ENCODE data around the gene DMWD. TPM values are rescaled to one million over a fixed set of nuclear protein-coding genes. Genes with fewer than 3 reads are reported as not detected.

The DMWD gene
- total RNA-seq, 4 donors from 2014 or later = 26.8 to 72.9 (median 54.8) TPM

DNA sequence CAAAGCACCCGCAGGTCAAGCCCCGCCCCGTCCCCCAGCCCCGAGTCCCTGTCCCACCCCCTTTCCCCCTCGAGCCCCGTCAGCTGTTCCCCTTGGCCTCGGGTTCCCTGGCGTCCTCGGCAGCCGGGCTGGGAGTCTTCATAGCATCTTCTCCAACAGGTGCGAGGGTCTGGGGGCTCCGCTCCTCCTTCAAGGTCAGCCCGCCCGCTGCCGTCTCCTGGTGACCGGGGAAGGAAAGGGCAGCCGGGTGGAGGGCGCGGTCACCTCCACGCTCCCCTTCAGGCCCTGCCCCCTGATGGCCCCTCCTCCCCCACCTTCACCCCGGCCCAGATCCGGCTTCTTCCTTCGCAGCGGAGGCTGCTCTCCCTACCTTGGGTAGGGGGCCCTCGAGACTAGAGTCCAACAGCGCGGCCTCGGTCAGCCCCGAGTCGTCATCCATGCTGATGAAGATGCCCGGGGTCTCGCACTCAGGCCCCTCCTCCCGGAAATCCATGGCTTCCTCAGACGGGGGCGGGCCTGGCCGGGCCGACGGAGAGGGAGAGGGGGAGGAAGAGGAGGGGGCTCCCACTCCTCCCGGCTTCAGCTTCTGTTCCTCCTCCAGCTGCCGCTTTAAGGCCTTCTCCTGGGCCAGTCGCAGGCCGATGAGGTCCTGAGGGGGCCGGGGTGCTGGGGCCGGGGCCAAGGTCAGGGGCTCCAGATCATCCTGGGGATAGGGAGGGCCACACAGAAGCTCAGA lies 23.0 kb upstream of the DMWD start:
- Histone ChIP-seq H3K4me3 (peak overlapping the region in 2 of 4 donors; percentile 27 to 40), H3K4me1 (peaks cover 0 to 16% (median 4%) of the 10 kb centered on the region in 4 donors), H3K9me3 (no peaks in the 10 kb centered on the region), H3K27ac (no peak overlapping the region), H3K36me3 (peaks cover 0 to 6% (median 0%) of the 10 kb centered on the region in 4 donors), H3K27me3 (no peaks in the 10 kb centered on the region)
- in situ Hi-C loops (cut with MboI; ENCODE audit: low pct_ligation_motif_present in 1 of 4, low pct_unique_long_range_greater_than_20kb in 1 of 4, low sequenced_read_pairs in 3 of 4) = no loop called here
- no peak for TF ChIP-seq POLR2AphosphoS5 (IDR thresholded peaks at IDR 0.05)
- no peak for TF ChIP-seq POLR2A (IDR thresholded peaks at IDR 0.05)
- TF ChIP-seq, protein P1, sequence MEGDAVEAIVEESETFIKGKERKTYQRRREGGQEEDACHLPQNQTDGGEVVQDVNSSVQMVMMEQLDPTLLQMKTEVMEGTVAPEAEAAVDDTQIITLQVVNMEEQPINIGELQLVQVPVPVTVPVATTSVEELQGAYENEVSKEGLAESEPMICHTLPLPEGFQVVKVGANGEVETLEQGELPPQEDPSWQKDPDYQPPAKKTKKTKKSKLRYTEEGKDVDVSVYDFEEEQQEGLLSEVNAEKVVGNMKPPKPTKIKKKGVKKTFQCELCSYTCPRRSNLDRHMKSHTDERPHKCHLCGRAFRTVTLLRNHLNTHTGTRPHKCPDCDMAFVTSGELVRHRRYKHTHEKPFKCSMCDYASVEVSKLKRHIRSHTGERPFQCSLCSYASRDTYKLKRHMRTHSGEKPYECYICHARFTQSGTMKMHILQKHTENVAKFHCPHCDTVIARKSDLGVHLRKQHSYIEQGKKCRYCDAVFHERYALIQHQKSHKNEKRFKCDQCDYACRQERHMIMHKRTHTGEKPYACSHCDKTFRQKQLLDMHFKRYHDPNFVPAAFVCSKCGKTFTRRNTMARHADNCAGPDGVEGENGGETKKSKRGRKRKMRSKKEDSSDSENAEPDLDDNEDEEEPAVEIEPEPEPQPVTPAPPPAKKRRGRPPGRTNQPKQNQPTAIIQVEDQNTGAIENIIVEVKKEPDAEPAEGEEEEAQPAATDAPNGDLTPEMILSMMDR (IDR thresholded peaks at IDR 0.05) = no peak
- no peak for TF ChIP-seq EP300 (IDR thresholded peaks at IDR 0.05; ENCODE audit: low read depth)
- no peak for DNase-seq
- WGBS, 2 donors (ENCODE audit: low coverage in 1 of 2) = 52 to 60% methylated on average over 1 to 43 of the region's 44 CpGs
- intact Hi-C loops (cut with DNase I; ENCODE audit: low total_unique reads) = no loop called here

DNA sequence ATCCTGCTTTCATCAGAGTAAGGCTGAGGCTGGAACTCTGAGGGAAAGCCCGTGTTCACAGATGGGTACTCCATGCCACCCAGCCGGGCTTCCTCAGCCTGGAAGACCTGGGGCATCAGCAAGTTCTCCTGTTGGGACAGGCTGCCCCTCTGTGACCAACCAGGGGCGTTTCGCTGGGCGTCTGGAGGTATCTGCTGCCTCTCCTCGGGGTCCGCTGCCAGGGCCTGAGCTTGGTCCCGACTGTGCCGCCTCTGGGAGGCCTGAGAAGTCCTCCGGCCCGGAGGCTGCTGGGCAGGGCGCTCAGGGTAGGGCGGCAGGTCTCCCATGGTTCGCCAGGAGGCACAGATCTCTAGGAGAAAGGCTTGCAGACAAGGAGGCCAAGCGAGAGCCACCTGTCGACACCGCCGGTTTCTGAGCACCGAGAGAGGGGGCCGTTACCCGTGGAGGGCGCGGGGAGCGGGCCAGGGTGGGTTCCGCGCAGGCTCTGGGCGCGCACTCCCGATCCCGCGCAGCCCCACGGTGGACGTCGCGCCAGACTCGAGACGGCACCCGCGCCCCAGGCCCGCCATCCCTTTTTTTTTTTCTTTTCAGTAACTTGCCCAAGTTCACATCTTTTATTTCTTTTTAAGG lies 22.3 kb upstream of the DMWD start, which contains the start of gene RSPH6A:
Gene RSPH6A (minus strand): TSS at position 458 of the 630 bp plus-strand sequence. CDS start 132 bp downstream, at position 326.
- Histone ChIP-seq H3K27me3 (no peaks in the 10 kb centered on the region), H3K27ac (no peak within 1 kb of the TSS), H3K36me3 (peaks cover 0 to 6% (median 0%) of the 10 kb centered on the region in 4 donors), H3K4me1 (peaks cover 0 to 16% (median 4%) of the 10 kb centered on the region in 4 donors), H3K9me3 (no peaks in the 10 kb centered on the region), H3K4me3 (peak within 1 kb of the TSS in 2 of 4 donors; percentile 27 to 40)
- in situ Hi-C loops (cut with MboI; ENCODE audit: low pct_ligation_motif_present in 1 of 4, low pct_unique_long_range_greater_than_20kb in 1 of 4, low sequenced_read_pairs in 3 of 4) = no loop called here
- no peak for DNase-seq
- TF ChIP-seq POLR2AphosphoS5 (IDR thresholded peaks at IDR 0.05) (no peak), POLR2A (IDR thresholded peaks at IDR 0.05) (no peak), EP300 (IDR thresholded peaks at IDR 0.05; ENCODE audit: low read depth) (no peak)
- TF ChIP-seq, protein P1 (IDR thresholded peaks at IDR 0.05) = no peak
- intact Hi-C loops (cut with DNase I; ENCODE audit: low total_unique reads) = no loop called here
- 40 to 69% methylated on average over 1 to 29 of the region's 40 CpGs for WGBS, 2 donors (ENCODE audit: low coverage in 1 of 2)

DNA sequence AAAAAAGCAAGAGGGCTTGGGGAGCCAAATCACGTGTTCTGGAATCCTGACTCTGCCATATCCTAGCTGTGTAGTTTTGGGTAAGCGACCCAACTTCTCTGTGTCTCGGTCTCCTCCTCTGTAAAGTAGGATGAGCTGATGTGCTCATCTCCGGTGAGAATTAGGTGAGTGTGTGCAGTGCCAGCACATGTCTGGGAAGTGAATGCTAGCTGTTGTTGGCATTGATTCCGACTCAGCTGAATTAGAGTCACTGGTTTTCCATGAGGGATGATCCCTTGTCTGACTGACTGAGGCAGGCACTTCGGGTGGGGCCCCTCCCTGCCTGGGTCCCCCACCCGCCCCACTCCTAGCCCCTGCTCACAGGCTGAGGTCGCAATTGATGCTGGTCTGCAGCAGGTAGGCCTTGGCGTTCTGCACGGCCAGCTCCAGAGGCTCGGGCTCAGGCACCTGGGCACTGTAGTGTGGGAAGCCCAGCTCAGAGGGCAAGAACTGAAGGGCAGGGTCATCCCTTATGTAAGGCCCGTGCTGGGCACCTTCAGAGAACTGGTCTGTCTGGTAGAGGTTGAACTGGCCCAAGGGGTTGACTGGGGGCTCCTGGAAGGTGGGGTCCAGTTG lies 21.6 kb upstream of the DMWD start:
- no peak overlapping the region for H3K4me3 ChIP-seq
- intact Hi-C loops (cut with DNase I; ENCODE audit: low total_unique reads) = no loop called here
- no peaks in the 10 kb centered on the region for H3K36me3 ChIP-seq
- no peak overlapping the region for H3K27ac ChIP-seq
- no peaks in the 10 kb centered on the region for H3K27me3 ChIP-seq
- TF ChIP-seq POLR2A (IDR thresholded peaks at IDR 0.05) (no peak), EP300 (IDR thresholded peaks at IDR 0.05; ENCODE audit: low read depth) (no peak), POLR2AphosphoS5 (IDR thresholded peaks at IDR 0.05) (no peak)
- TF ChIP-seq, protein P1 (IDR thresholded peaks at IDR 0.05) = no peak
- H3K4me1 ChIP-seq = peaks cover 0 to 20% (median 6%) of the 10 kb centered on the region in 4 donors
- DNase-seq = no peak
- 87% methylated on average over 12 of the region's 12 CpGs; no CpG with 5 or more reads in 1 of the 2 donors for WGBS, 2 donors (ENCODE audit: low coverage in 1 of 2)
- no peaks in the 10 kb centered on the region for H3K9me3 ChIP-seq
- in situ Hi-C loops (cut with MboI; ENCODE audit: low pct_ligation_motif_present in 1 of 4, low pct_unique_long_range_greater_than_20kb in 1 of 4, low sequenced_read_pairs in 3 of 4) = no loop called here

DNA sequence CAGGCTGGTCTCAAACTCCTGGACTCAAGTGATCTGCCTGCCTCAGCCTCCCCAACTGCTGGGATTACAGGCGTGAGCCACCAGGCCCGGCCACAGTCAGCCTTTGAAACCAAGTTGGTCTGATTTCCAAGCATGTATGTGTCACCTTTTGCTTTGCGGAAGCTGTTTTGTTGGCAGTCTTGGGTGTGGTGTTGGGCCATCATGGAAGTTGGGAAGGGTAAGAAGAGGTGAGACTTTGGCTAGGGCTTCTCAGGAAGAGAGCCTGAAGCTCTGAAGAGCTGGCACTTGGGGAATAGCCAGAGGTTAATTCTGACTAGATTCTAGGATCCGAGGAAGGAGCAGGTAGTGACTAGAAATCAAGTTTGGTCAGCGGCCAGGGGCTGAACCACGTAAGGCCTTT lies 19.7 kb upstream of the DMWD start:
- intact Hi-C loops (cut with DNase I; ENCODE audit: low total_unique reads) (no loop called here), in situ Hi-C loops (cut with MboI; ENCODE audit: low pct_ligation_motif_present in 1 of 4, low pct_unique_long_range_greater_than_20kb in 1 of 4, low sequenced_read_pairs in 3 of 4) (no loop called here)
- H3K27me3 ChIP-seq = no peaks in the 10 kb centered on the region
- peaks cover 0 to 20% (median 6%) of the 10 kb centered on the region in 4 donors for H3K4me1 ChIP-seq
- H3K9me3 ChIP-seq = no peaks in the 10 kb centered on the region
- no peaks in the 10 kb centered on the region for H3K36me3 ChIP-seq
- WGBS, 2 donors (ENCODE audit: low coverage in 1 of 2) = 82 to 84% methylated on average over 2 to 6 of the region's 6 CpGs
- TF ChIP-seq EP300 (IDR thresholded peaks at IDR 0.05; ENCODE audit: low read depth) = no peak
- TF ChIP-seq POLR2A (IDR thresholded peaks at IDR 0.05) = no peak
- no peak overlapping the region for H3K4me3 ChIP-seq
- DNase-seq = no peak
- H3K27ac ChIP-seq = no peak overlapping the region

Measured in transverse colon (tissue), 4 donors.